Kasumi-1 (cell line): ENCODE data around the gene MTMR2.
"Not testable (repeated sequence)": the region's sequence is repeated elsewhere in the genome, so short reads cannot be mapped to it uniquely, and the experiment has no call there.

ENCODE experiments used
- DNase-seq, 2 experiments: peaks; one replicate each; lab custom pipeline; 2025; lab: John Stamatoyannopoulos, UW

MTMR2 gene

DNA sequence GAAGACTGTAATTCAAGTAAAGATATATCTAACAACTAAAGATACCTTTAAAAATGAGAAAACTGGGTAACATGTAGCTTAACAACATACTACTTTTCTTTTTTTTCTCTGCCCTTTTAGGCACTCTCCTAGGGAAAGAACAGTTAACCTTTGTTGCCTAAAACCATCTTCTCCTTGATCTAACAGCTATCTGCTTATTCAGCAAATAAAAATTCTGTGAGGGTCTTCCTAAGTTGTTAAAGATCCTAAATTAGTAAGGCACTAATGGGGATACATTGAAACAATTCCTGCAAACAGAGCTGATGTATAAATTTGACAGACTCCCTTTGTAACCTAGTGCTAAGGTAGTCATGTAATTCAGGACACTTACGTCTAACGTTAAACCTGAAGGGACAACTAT, 39.1 kb downstream of the MTMR2 start:
- no peak for DNase-seq

DNA sequence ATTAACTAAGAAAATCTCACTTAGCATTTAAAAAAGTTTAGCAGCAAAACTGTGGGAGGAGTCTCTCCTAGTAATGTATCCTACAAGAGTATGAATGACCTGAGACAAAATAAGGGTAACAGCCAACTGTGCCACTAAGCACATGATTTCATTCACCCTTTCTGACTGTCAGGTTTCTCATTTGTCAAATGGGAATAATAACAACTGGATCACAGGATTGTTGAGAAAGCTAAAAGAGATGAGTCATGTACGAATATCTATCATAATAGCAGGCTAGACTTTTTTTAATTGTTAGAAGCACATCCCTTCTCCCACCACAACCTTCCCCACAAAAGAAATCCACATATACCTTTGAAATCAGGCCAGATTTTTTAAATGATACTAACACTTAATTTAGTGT, 39.5 kb downstream of the MTMR2 start:
- DNase-seq = no peak

DNA sequence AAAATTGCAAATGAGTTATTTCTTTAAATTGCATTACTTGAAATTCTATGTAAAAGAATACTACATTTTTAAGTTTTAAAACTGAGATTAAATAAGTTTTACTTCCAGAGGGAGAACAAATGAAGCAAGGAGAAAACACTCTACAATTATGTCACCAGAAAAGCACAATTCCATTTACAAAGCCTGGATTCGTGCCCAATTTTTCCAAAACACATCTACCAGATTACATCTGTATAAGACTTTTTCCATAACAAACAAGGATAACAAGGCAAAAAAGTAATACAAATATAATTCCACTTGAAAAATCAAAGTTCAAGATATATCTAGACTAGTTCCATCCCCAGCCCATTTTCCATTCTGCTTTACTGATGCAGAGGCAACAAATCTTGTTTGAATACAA, 40.5 kb downstream of the MTMR2 start:
- no peak for DNase-seq

DNA sequence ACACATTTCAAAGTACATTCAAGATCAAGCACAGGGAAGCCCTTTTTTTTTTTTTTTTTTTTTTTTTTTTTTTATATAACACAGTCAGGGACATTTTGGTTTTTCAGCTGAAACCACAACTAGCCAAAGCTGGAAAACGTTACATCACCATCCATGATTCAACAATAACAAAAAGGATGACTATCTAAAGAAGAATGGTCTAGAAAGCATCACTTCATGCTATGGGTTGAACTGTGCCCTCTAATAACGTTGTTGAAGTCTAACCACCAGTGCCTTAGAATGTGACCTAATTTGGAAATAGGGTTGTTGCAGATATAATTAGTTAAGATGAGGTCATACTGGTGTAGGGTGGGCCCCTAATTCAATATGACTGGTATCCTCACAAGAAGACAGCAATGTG, 46.6 kb downstream of the MTMR2 start:
- DNase-seq = no peak

DNA sequence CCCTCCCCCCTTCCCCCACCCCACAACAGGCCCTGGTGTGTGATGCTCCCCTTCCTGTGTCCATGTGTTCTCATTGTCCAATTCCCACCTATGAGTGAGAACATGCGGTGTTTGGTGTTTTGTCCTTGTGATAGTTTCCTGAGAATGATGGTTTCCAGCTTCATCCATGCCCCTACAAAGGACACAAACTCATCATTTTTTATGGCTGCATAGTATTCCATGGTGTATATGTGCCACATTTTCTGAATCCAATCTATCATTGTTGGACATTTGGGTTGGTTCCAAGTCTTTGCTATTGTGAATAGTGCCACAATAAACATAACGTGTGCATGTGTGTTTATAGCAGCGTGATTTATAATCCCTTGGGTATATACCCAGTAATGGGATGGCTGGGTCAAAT, 53.0 kb downstream of the MTMR2 start:
- DNase-seq = not testable (repeated sequence)

DNA sequence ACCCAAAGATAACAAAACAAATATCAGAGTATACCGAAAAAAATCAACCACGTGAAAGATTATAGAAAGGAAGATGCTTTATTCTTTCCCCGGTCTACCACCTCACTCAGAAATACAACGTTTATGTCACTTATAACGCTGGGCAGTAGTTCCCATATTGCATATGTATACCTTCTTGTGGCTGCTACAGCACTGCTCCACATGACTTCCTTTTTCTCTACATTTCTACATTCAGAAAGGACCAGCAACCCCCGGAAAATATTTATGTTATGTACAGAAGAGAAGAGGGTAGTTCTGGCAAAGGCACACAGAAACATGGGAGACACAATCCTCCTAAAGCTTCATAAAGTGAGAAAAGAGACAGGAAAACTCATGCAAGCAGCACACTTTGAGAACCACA, 56.8 kb downstream of the MTMR2 start:
- peak; percentile 55 to 61 for DNase-seq

DNA sequence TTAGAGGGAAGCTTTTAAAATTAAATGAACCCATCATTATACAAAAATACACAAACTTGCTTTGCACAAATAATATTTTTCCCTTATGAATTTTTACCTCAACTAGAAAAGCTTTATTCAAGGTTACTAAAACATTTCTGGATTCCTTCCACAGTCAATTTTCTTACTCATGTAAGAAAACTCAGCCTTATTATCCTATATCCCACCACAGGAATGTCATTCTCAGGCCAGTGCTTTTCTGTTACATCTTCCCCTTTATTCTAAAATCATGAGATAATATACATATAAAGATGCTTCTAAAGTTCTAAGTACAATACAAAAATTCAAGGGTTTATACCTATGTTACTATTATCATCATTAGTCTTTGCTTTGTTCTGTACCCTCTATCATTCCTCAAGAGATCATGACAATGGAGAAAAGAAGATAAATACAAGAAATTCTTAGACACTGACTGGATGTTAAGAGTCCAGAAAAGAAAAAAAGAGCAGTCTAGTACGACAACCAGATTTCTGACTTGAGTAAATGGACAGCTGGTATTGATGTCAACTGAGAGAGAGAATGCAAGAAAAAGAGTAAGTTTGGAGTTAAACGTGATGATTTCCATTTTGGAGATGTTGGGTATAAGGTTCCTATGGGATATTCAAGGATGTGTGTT, 60.3 kb downstream of the MTMR2 start:
- DNase-seq = no peak

DNA sequence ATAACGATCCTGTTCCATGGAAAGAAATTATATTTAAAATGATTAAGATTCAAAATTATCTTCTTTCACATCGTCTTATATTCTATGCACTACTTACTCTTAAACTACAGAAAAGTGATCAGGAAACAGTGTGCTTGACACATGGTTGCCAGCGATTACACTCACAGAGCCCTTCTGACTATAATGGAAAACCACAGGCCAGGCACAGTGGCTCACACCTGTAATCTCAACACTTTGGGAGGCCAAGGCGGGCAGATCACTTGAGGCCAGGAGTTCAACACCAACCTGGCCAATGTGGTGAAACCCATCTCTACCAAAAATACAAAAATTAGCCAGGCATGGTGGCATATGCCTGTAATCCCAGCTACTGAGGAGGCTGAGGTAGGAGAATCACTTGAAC, 63.9 kb downstream of the MTMR2 start:
- DNase-seq = not testable (repeated sequence)

DNA sequence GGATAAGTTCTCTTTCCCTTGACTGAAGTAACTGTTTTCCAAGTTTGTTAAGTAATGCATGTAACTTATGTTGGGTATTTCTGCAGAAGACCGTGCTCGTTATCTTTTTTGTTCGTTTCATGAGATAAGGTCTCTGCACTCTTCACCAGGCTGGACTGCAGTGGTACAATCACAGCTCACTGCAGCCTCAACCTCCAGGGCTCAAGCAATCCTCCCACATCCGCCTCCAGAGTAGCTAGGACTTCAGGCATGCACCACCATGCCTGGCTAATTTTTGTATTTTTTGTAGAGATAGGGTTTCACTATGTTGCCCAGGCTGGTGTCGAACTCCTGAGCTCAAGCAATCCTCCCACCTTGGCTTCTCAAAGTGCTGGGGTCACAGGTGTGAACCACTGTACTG, 69.5 kb downstream of the MTMR2 start:
- DNase-seq = not testable (repeated sequence)

DNA sequence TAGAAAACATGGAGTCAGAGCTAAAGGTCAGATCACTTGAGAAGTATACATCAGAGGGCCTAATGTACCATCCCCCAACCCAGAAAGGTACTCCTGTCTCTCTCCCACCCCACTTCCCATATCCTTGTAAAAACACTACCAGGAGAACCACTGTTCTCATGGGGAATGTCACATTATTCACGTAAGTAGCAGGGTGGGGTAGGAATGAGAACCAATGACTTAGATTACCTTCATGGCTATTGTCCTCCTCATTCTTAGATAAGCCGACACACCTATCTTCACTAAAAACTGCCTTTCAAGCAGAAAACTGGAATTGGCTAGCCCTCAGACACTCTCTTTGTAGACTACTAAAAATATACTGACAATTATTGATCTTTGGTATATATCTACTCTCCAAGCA, 70.0 kb downstream of the MTMR2 start:
- no peak for DNase-seq

DNA sequence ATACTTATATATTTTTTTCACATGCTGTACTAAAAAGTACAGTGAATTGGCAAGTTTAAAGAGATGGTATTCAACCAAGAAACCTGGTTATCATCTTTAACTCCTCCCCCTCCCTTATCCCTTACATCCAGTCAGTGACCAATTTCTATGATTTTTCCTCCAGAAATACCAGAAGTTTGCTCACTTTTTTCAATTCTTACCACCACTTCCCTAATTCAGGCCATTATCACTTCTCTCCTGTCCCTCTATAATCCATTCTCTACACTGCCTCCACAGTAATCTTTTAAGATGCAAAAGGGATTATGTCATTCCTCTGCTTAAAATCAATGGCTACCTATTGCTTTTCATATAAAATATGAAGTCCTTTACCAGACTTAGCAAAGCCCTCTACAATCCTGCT, 70.8 kb downstream of the MTMR2 start:
- DNase-seq = no peak

DNA sequence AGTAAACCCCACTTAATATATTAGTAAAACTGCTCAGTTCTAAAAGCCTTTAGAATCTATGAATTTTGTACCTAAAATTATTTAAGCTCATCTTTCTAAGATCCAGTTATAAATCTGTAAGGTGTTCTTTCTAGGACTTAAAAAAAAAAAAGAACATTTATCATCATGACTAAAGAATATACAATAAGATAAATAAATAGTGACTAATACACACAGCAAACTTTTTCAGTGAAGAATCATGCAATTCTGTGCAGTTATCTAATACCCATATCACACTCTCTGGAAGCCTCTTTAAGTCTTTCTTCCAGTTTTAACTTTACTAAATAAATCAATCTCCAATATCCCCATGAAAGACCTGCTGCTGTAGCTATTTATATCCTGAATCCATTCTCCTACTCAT, 73.8 kb downstream of the MTMR2 start:
- DNase-seq = no peak

DNA sequence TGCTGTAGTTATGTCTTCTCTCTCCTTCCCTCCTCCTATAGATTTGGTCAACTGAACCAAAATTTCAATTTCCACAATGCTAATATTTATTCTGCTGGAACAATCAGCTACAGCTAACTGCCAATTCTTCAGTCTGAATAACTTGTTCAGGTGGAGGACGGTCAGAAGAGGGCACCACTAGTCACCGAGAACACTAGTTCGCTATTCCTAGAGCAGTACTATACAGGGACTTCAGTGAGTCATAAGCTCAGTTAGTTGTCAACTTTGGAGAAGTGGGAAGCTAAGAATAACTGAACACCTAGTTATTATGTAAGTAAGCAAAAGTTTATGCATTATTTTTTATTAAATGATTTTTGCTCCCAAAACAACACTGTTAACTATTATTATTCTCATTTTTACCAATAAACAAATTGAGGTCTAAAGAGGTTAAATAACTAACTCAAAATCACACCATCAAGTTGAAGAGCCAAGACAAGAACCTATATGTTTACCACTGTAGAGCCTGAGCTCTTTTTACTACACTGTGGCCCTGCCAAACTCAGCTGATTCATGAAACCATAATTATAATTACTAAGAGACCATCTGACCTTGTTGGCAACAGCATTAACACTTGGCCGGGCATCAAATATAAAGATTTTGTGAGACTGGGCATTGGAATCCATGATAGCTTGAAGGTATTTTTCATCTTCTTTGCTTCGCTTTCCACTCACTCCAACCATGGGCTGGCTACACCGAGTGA, 74.7 kb downstream of the MTMR2 start:
- DNase-seq = peak; percentile 84 to 85

DNA sequence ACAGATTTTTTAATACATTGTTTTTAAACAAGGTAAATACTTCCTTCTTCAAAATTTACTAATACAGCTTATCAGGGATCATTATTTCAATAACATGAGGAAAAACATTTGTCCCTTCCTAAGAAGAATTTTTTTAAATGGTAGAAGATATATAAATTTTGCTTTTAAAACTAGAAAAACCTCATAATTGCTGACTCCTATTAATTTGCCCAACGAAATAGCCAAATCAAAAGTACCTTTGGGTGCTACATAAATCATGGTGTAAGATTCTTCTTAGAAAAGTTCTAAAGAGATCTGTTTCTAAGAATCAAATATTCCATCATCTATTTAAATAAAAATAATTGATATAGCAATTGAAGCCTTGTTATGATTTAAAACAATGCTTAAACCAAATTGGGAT, 78.7 kb downstream of the MTMR2 start:
- DNase-seq = no peak

DNA sequence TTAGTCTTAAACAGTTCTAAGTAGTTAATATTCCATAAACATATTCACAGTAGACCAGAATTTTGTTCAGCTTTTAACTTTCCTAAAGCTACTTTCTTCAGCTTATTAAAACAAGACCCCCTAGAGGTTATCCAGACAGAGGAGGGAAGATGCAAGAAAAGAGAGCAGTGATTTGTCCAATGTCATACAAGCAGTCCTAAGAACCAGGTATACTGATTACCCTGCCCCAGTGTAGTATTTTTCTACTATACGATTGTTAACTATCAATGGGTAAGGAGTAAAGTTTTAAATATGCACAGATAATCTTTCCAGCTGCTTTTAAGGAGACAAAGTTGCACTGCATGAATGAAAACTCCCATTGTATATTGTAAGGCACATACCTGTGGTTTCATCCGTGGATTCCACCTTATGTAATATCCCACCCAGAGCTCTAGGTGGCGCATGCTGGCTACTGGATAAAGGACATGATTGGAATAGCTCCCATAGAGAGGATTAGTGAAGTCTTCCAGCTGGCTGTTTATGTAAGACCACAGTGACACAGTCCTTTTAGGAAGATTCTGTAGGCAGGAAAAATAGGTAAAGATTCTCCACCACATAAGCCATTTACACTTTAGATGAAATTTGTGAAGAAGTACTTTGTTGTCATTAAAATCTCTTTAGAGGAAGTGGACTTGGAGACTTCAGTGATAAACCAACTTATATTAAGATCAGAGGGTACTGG, 88.0 kb downstream of the MTMR2 start:
- peak; percentile 73 to 79 for DNase-seq

DNA sequence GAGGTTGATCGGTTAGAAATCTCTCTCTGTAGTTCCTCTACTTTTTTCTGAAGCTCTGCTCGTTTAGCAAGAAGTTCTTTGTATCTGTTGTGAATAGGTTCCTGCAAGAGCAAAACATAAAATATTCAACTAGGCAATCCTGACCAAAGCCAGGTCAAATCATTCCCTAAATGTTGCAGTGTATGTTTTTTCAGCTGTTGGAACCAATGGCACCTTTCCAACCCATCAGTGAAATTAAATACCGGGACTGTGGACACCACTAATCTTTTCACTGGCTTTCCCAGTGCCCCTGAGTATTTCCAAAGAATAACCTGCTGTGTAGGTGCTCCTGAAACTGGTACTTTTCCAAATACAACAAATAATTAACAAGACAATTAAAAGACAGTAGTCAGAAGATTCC, 88.6 kb downstream of the MTMR2 start:
- DNase-seq = no peak

DNA sequence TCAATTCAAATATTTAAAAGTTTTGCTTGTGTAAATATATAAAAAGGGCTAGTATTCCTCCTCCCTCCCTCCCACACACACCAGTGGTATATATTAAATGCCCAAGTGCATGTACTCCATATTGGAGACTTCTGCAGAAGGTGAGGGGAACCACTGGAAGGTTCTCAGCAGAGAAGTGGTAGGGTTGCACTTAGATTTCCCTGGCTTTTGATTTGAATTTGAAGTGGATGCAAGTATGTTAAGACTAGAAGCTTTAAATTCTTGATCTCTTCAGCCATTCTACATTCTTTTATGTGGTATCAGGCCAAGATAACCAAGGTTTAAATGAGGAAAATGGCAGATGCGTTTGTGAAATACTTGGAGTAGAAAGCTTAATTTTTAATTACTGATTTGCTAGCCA, 90.5 kb downstream of the MTMR2 start:
- no peak for DNase-seq

DNA sequence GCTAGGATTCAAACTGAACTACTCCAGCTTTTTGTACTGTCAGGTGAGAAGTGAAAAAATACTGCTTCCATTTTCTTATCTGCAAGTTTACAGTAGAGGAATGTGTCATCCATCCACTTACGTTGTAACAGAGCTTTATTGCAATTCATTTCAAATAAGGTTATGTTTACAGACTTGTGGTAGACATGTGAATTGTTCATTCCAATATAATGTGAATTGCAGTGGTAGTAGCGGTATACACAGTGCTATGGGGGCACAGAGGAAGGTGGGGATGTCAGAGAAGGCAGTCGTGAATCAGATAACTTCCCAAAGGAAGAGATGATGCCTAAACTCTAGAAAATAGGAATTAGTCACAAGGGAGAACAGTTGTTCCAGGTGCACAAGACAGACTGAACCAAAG, 91.1 kb downstream of the MTMR2 start:
- DNase-seq = no peak

DNA sequence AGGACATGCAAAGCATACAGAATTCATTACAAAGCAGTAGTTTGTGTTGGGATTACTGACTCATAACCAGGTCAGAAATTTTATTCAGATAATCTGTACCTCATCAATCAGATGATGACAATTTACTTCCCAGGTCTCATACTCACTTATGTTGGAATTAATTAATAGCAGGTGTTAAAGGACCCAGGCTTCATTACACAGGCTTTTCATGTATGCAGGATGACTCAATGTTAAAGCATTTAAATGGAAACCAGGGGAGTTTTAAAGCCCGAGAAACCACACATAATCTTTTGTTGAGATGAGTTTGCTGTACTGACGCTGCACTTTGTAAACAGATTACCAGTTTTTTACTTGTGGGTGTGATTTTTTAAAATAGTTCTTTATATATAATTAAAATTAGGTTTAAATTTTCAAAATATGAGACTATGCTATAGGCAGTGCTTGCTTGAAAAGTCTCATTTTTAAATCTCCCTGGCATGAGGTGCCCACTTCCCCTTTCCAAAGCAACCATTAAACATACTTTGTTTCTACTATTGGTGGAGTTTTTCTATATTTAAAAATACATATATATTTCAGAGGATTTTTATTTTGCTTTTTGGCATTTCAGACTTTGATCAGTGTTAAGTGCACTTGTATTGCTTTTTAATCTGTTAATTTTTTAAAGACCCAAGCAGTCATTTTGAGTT, 92.6 kb downstream of the MTMR2 start:
- DNase-seq = peak in 1 of 2 experiments; percentile 39

DNA sequence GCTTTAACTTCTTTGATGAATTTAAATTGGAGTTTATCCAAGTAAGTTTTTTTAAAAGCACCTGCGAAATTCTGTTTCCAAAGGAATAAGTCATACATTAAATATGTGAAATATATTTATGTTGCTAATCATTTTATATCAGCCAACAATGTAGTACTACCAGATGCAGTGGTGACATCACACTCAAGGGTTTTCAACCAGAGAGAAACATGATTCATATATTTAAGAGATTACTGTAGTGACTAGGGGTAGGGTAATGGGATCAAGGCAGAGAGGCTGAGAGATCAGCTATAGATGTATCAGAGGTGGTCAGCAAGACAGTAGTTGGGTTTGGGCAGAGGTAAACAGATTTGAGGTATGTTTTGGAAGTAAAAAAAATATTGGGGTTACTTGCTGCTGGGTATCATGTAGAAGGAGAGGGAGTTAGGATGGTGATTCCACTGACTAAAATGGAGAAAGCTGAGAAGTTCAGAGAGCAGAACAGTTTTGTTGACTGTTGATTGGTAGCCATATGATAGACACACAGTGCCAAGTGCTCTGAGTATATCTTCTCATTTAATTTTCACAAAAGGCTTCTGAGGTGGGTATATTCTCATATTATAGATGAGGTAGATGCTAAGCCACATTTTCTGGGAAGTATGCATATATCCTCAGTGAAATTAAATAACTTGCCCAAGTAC, 94.2 kb downstream of the MTMR2 start:
- no peak for DNase-seq

DNA sequence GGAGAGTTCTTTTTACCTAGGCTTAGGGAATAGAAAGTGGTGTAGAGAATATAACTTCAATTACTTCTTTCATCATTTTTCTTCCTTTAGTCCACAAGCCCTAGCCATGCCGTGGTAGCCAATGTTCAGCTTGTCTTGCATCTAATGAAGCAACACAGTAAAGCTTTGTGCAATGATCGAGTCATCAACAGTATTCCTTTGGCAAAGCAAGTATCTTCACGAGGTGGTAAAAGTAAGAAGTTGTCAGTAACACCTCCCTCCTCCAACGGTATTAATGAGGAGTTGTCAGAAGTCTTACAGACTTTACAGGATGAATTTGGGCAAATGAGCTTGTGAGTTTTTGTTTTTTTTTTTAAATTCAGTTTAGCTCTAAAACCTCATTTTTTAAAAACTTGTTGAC, 96.2 kb downstream of the MTMR2 start:
- no peak for DNase-seq

DNA sequence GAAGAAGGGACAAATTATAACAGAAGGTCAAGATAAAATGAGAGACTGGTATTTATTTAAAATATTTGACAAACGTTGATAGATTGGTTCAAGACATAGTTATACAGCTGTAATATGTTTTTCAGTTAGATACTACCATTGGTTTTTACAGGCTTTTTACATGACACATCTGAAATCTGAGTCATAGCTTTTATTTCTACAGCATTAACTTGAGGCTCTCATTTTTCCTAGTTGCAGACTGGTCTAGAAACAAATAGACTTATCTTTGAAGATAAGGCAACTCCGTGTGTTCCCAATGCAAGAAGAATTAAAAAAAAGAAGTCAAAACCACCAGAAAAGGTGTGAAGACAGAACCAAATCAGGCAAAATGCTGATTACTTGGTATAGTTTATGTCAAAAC, 102.3 kb downstream of the MTMR2 start:
- DNase-seq = no peak
